ENCODE results near the gene DMD. TPM values are rescaled to one million over a fixed set of nuclear protein-coding genes. Genes with fewer than 3 reads are reported as not detected.

The DMD gene
- polyA plus RNA-seq, 2 of the 4 experiments (the other 2 are of a cell fraction): 0.03 TPM; not detected in 1

DNA sequence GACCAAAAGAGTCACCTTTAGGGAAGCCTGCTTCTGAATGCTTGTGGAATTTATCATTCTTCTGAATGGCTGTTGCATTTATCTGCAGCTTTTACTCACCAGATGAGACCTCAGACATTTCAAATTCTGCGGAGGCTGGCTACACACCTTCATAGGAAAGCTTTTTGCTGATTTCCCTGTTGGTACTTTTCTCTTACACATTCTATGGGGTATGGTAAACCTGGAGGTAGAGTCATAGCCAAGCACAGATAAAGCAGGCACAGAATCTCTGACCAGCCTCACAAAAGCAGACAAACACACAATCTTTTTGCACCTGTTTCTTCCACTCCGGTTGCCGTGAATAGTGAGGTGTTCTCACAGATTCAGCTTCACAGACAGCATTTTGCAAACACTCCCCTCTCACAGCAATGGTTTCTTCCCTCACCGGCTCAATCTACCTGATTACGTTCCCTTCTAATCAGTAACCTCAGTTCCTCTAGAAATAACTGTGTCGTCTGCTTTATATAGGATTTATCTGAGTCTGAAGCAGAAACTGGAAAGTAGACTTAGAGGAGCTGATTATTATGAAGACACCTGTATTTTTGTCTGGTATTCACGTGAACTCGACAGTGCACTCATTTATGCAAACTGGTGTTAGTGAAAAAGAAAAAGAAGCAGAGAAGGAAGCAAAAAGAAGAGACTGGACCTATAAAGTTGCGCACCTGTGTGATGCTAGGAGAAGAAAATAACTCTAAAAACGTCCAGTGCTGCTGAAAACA is 83.1 kb downstream of the DMD start:
- no peak for ATAC-seq
- no peaks in the 10 kb centered on the region for H3K4me1 ChIP-seq
- no peak overlapping the region for H3K4me2 ChIP-seq
- ChIA-PET POLR2A (no interaction called here), CTCF (no interaction called here)
- WGBS (ENCODE audit: missing lambda C conversion rate): under 1% methylated on average over 10 of the region's 10 CpGs
- H3K27ac ChIP-seq: no peak overlapping the region
- no peak for DNase-seq (ENCODE audit: low read depth in 1 of 2, low spot score in 1 of 2)
- no peak for FAIRE-seq
- H3K4me3 ChIP-seq: no peak overlapping the region
- H3K9me3 ChIP-seq: no peaks in the 10 kb centered on the region
- TF ChIP-seq ZNF302 (CRISPR knock-in tag; IDR thresholded peaks at IDR 0.05) (no peak), MYC (IDR thresholded peaks at IDR 0.05; ENCODE audit: borderline replicate concordance, low read length) (no peak), NR3C1 (IDR thresholded peaks at IDR 0.05) (no peak), HEYL (CRISPR knock-in tag; IDR thresholded peaks at IDR 0.05) (no peak), JUN (IDR thresholded peaks at IDR 0.05) (no peak), CBX8 (IDR thresholded peaks at IDR 0.05) (no peak), FOXS1 (CRISPR knock-in tag; IDR thresholded peaks at IDR 0.05) (no peak), RARB (CRISPR knock-in tag; IDR thresholded peaks at IDR 0.05) (no peak), ZFP36 (IDR thresholded peaks at IDR 0.05; ENCODE audit: borderline replicate concordance, partially characterized antibody) (no peak), EHMT2 (IDR thresholded peaks at IDR 0.05; ENCODE audit: low read depth) (no peak), MAFK (IDR thresholded peaks at IDR 0.05; ENCODE audit: partially characterized antibody) (no peak)
- TF ChIP-seq, protein P1, sequence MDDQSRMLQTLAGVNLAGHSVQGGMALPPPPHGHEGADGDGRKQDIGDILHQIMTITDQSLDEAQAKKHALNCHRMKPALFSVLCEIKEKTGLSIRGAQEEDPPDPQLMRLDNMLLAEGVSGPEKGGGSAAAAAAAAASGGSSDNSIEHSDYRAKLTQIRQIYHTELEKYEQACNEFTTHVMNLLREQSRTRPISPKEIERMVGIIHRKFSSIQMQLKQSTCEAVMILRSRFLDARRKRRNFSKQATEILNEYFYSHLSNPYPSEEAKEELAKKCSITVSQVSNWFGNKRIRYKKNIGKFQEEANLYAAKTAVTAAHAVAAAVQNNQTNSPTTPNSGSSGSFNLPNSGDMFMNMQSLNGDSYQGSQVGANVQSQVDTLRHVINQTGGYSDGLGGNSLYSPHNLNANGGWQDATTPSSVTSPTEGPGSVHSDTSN (IDR thresholded peaks at IDR 0.05): no peak
- TF ChIP-seq, protein P2, sequence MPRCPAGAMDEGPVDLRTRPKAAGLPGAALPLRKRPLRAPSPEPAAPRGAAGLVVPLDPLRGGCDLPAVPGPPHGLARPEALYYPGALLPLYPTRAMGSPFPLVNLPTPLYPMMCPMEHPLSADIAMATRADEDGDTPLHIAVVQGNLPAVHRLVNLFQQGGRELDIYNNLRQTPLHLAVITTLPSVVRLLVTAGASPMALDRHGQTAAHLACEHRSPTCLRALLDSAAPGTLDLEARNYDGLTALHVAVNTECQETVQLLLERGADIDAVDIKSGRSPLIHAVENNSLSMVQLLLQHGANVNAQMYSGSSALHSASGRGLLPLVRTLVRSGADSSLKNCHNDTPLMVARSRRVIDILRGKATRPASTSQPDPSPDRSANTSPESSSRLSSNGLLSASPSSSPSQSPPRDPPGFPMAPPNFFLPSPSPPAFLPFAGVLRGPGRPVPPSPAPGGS (IDR thresholded peaks at IDR 0.05): no peak
- TF ChIP-seq, protein P3, sequence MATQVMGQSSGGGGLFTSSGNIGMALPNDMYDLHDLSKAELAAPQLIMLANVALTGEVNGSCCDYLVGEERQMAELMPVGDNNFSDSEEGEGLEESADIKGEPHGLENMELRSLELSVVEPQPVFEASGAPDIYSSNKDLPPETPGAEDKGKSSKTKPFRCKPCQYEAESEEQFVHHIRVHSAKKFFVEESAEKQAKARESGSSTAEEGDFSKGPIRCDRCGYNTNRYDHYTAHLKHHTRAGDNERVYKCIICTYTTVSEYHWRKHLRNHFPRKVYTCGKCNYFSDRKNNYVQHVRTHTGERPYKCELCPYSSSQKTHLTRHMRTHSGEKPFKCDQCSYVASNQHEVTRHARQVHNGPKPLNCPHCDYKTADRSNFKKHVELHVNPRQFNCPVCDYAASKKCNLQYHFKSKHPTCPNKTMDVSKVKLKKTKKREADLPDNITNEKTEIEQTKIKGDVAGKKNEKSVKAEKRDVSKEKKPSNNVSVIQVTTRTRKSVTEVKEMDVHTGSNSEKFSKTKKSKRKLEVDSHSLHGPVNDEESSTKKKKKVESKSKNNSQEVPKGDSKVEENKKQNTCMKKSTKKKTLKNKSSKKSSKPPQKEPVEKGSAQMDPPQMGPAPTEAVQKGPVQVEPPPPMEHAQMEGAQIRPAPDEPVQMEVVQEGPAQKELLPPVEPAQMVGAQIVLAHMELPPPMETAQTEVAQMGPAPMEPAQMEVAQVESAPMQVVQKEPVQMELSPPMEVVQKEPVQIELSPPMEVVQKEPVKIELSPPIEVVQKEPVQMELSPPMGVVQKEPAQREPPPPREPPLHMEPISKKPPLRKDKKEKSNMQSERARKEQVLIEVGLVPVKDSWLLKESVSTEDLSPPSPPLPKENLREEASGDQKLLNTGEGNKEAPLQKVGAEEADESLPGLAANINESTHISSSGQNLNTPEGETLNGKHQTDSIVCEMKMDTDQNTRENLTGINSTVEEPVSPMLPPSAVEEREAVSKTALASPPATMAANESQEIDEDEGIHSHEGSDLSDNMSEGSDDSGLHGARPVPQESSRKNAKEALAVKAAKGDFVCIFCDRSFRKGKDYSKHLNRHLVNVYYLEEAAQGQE (IDR thresholded peaks at IDR 0.05): no peak
- TF ChIP-seq, protein P4, sequence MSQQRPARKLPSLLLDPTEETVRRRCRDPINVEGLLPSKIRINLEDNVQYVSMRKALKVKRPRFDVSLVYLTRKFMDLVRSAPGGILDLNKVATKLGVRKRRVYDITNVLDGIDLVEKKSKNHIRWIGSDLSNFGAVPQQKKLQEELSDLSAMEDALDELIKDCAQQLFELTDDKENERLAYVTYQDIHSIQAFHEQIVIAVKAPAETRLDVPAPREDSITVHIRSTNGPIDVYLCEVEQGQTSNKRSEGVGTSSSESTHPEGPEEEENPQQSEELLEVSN (IDR thresholded peaks at IDR 0.05; ENCODE audit: borderline replicate concordance, low read depth): no peak

DNA sequence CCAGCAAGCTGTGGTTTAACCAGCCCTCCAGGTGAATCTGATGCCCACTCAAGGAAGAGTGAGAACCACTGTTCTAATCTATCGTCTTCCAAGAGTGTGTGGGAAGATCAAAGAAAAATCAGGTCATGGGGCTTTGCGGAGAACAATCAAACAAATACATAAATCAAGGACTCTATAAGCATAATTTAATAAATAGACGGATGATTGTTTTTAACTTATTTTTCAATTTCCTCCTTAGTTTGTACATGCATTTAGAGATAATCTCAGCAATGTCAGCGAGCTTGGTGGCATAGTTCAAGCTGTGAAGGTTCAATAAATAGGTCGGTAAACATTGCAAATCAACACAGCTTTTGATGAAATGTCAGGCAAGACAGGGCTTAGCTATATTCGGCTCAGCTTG is 84.9 kb downstream of the DMD start:
- Histone ChIP-seq H3K9me3 (no peaks in the 10 kb centered on the region), H3K27ac (no peak overlapping the region), H3K4me1 (no peaks in the 10 kb centered on the region), H3K4me2 (no peak overlapping the region), H3K4me3 (no peak overlapping the region)
- ChIA-PET CTCF (no interaction called here), POLR2A (no interaction called here)
- DNase-seq (ENCODE audit: low read depth in 1 of 2, low spot score in 1 of 2): no peak
- WGBS (ENCODE audit: missing lambda C conversion rate): 25% methylated on average over 6 of the region's 6 CpGs
- FAIRE-seq: no peak
- ATAC-seq: no peak
- TF ChIP-seq JUN (IDR thresholded peaks at IDR 0.05) (no peak), CHD4 (IDR thresholded peaks at IDR 0.05; ENCODE audit: borderline replicate concordance) (no peak), EHMT2 (IDR thresholded peaks at IDR 0.05; ENCODE audit: low read depth) (no peak), CHD2 (IDR thresholded peaks at IDR 0.05; ENCODE audit: low read length, partially characterized antibody) (no peak), HOXB5 (CRISPR knock-in tag; IDR thresholded peaks at IDR 0.05) (no peak), SREBF2 (IDR thresholded peaks at IDR 0.05) (no peak), GATA3 (IDR thresholded peaks at IDR 0.05; ENCODE audit: borderline replicate concordance) (no peak), ZC3H11A (IDR thresholded peaks at IDR 0.05) (no peak), PHF8 (IDR thresholded peaks at IDR 0.05; ENCODE audit: borderline replicate concordance, low read depth) (no peak)
- TF ChIP-seq, protein P4 (IDR thresholded peaks at IDR 0.05; ENCODE audit: borderline replicate concordance, low read depth): no peak
- TF ChIP-seq, protein P5, sequence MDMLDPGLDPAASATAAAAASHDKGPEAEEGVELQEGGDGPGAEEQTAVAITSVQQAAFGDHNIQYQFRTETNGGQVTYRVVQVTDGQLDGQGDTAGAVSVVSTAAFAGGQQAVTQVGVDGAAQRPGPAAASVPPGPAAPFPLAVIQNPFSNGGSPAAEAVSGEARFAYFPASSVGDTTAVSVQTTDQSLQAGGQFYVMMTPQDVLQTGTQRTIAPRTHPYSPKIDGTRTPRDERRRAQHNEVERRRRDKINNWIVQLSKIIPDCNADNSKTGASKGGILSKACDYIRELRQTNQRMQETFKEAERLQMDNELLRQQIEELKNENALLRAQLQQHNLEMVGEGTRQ (IDR thresholded peaks at IDR 0.05): no peak
- TF ChIP-seq, protein P2 (IDR thresholded peaks at IDR 0.05): no peak

Data from A549 (cell line).